HG03097 (cell line): Measurements from ENCODE around the gene TMBIM6.
"Not testable (repeated sequence)": the region's sequence is repeated elsewhere in the genome, so short reads cannot be mapped to it uniquely, and the experiment has no call there.

Experiments used
- ATAC-seq: cut with Tn5 transposase; IDR thresholded peaks from one replicate; pipeline ENCODE4 v1.9.1; 2021; ENCODE audit not compliant: unreplicated experiment, low FRiP score

TMBIM6 gene

GRCh38 chr12:49721355-49721754 lies 20.0 kb upstream of the TMBIM6 start:
- ATAC-seq, result not testable (repeated sequence)

GRCh38 chr12:49728446-49728845 lies 12.9 kb upstream of the TMBIM6 start:
- ATAC-seq, result no peak

GRCh38 chr12:49730050-49730449 lies 11.3 kb upstream of the TMBIM6 start:
- ATAC-seq, result no peak

GRCh38 chr12:49730568-49731101 lies 10.7 kb upstream of the TMBIM6 start:
- ATAC-seq, result no peak

GRCh38 chr12:49733219-49734017 lies 7.9 kb upstream of the TMBIM6 start:
- no peak for ATAC-seq

- ATAC-seq, result not testable (repeated sequence)
Measured at GRCh38 chr12:49734900-49735299, 6.5 kb upstream of the TMBIM6 start.

- ATAC-seq, result not testable (repeated sequence)
Measured at GRCh38 chr12:49738721-49739120, 2.6 kb upstream of the TMBIM6 start.

GRCh38 chr12:49740277-49740676 lies 1.1 kb upstream of the TMBIM6 start:
- not testable (repeated sequence) for ATAC-seq

GRCh38 chr12:49741882-49742620 lies 694 bp downstream of the TMBIM6 start:
- ATAC-seq, result peak; percentile 45

GRCh38 chr12:49744363-49744885 lies 3.1 kb downstream of the TMBIM6 start:
- no peak for ATAC-seq

- no peak for ATAC-seq
Measured at GRCh38 chr12:49748306-49748705, 6.9 kb downstream of the TMBIM6 start.

GRCh38 chr12:49748800-49749199 lies 7.4 kb downstream of the TMBIM6 start:
- no peak for ATAC-seq

GRCh38 chr12:49750027-49750995 lies 9.0 kb downstream of the TMBIM6 start:
- ATAC-seq, result no peak

- no peak for ATAC-seq
Measured at GRCh38 chr12:49750996-49751393, 9.6 kb downstream of the TMBIM6 start.

GRCh38 chr12:49761677-49762467 lies 20.5 kb downstream of the TMBIM6 start:
- no peak for ATAC-seq

- ATAC-seq, result no peak
Measured at GRCh38 chr12:49762468-49762847, 21.1 kb downstream of the TMBIM6 start.

- ATAC-seq, result no peak
Measured at GRCh38 chr12:49763006-49763591, 21.7 kb downstream of the TMBIM6 start.

- no peak for ATAC-seq
Measured at GRCh38 chr12:49764126-49764525, 22.8 kb downstream of the TMBIM6 start.

- no peak for ATAC-seq
Measured at GRCh38 chr12:49766115-49766455, 24.7 kb downstream of the TMBIM6 start.
